Measurements from ENCODE around the gene MTRF1. TPM values are rescaled to one million over a fixed set of nuclear protein-coding genes. Genes with fewer than 3 reads are reported as not detected.

The MTRF1 gene
- total and polyA plus RNA-seq, 2 of the 8 experiments (the other 6 are each of a cell fraction or from before 2014, with no cell fraction given) = 8.0 to 19.2 TPM

GRCh38 chr13:41250993-41251392, 12.4 kb downstream of the MTRF1 start:
- no peak overlapping the region for H3K23ac ChIP-seq (ENCODE audit: insufficient read length)
- no peak overlapping the region for H2AFZ ChIP-seq (ENCODE audit: low read length)
- no peak overlapping the region for H3K4me2 ChIP-seq (ENCODE audit: insufficient read depth in 1 of 2, low read depth in 2 of 2, low read length in 2 of 2)
- ChIA-PET CTCF (ENCODE audit: partially characterized antibody) (no interaction called here), POLR2A (ENCODE audit: partially characterized antibody) (no interaction called here)
- H3K36me3 ChIP-seq (ENCODE audit: control insufficient read depth in 2 of 4, insufficient read depth in 4 of 4, low read length in 3 of 4) = peaks cover 2 to 31% (median 14%) of the 10 kb centered on the region in 4 experiments; a peak in 6 of 8 replicates
- no peak overlapping the region for H3K9ac ChIP-seq (replicated peaks in 1 of 4; ENCODE audit: extremely low read depth in 1 of 4, low read depth in 3 of 4, low read length in 3 of 4)
- no peak overlapping the region for H3K4me3 ChIP-seq (ENCODE audit: extremely low read depth in 1 of 4, insufficient read depth in 2 of 4, low read depth in 3 of 4, low read length in 4 of 4)
- no peak overlapping the region for H2BK20ac ChIP-seq (ENCODE audit: low read length)
- no peak overlapping the region for H2BK15ac ChIP-seq (ENCODE audit: low read length)
- no peaks in the 10 kb centered on the region for H3K9me3 ChIP-seq (ENCODE audit: insufficient read depth in 2 of 2, low read depth in 1 of 2, low read length in 1 of 2)
- H3K27ac ChIP-seq (ENCODE audit: low read depth, low read length) = no peak overlapping the region
- H4K8ac ChIP-seq (ENCODE audit: extremely low read depth, insufficient read depth, low read length) = no peak overlapping the region
- no peaks in the 10 kb centered on the region for H3K4me1 ChIP-seq (replicated peaks in 1 of 4; ENCODE audit: control insufficient read depth in 3 of 4, insufficient read depth in 4 of 4, low read length in 3 of 4)
- no peak overlapping the region for H3K14ac ChIP-seq (ENCODE audit: insufficient read length)
- H2AK5ac ChIP-seq (ENCODE audit: low read depth, low read length) = no peak overlapping the region
- TF ChIP-seq JUND (IDR thresholded peaks at IDR 0.05; ENCODE audit: low read length) (no peak), HDAC6 (IDR thresholded peaks at IDR 0.05; ENCODE audit: low read depth, low read length) (no peak), RNF2 (IDR thresholded peaks at IDR 0.05; ENCODE audit: borderline replicate concordance, low read depth, low read length, missing control alignments, poor library complexity, severe bottlenecking) (no peak), BCL11A (IDR thresholded peaks at IDR 0.05; ENCODE audit: low read depth in 2 of 2, low read length in 2 of 2) (no peak)
- no peak overlapping the region for H4K91ac ChIP-seq (replicated peaks; ENCODE audit: insufficient read length, low read length)
- H3K18ac ChIP-seq (ENCODE audit: extremely low read depth, low read length) = no peak overlapping the region
- H3K27me3 ChIP-seq (replicated peaks in 1 of 4; ENCODE audit: control insufficient read depth in 3 of 4, extremely low read depth in 1 of 4, insufficient read depth in 3 of 4, low read length in 3 of 4) = no peaks in the 10 kb centered on the region
- DNase-seq (ENCODE audit: low read depth in 1 of 2, low spot score in 2 of 2) (no peak), FAIRE-seq (no peak)
- H4K5ac ChIP-seq (ENCODE audit: insufficient read length, low read depth, low read length) = no peak overlapping the region
- no peak overlapping the region for H2BK5ac ChIP-seq (ENCODE audit: low read depth, low read length)
- H3K56ac ChIP-seq (replicated peaks; ENCODE audit: insufficient read length, low read depth, low read length) = no peak overlapping the region
- no peaks in the 10 kb centered on the region for H3K79me2 ChIP-seq (ENCODE audit: control insufficient read depth in 1 of 2, insufficient read depth in 2 of 2, low read length in 2 of 2)
- H3K79me1 ChIP-seq (ENCODE audit: low read depth, low read length) = no peaks in the 10 kb centered on the region; the same call in 1 of the 2 replicates
- H2BK120ac ChIP-seq (replicated peaks; ENCODE audit: low read depth, low read length) = no peak overlapping the region
- H2BK12ac ChIP-seq (ENCODE audit: low read depth, low read length) = no peak overlapping the region
- H3K23me2 ChIP-seq (ENCODE audit: low read depth, low read length) = no peaks in the 10 kb centered on the region
- H4K20me1 ChIP-seq (replicated peaks in 1 of 2; ENCODE audit: control insufficient read depth in 1 of 2, insufficient read depth in 2 of 2, low read length in 2 of 2) = no peaks in the 10 kb centered on the region
- H3K4ac ChIP-seq (replicated peaks; ENCODE audit: insufficient read length, low read depth, low read length) = no peak overlapping the region

Data from H1 (cell line).